NCI-H460 (cell line): ENCODE data around the gene ADCYAP1. TPM values are rescaled to one million over a fixed set of nuclear protein-coding genes. Genes with fewer than 3 reads are reported as not detected.

ENCODE experiments used
- DNase-seq: peaks from one replicate; pipeline ENCODE4 v3.0.0-alpha.2; 2016; ENCODE audit warnings: low read depth; ENCODE audit errors: extremely low read depth
- total RNA-seq: library from RNA; depleted of rRNA; stranded (reverse); fragments of >200 nt; shearing (Covaris generic); gene quantifications from 2 replicates; pipeline ENCODE4 v1.2.3, GENCODE V29; 2014; rRNA removed

ADCYAP1 gene
- total RNA-seq, 1 experiment from 2014 or later: 0.57 TPM

- no peak for DNase-seq
Observed at GRCh38 chr18:957829-958228, 53.2 kb downstream of the ADCYAP1 start.

GRCh38 chr18:959854-960253, 55.2 kb downstream of the ADCYAP1 start:
- DNase-seq: no peak

Other genes starting within 250 kb of the ADCYAP1 start
- gene TYMS, start 247.2 kb upstream of the ADCYAP1 start, total RNA-seq: 23.4 and 26.1 TPM in 2 replicates
- 39.2 and 48.8 TPM in 2 replicates for gene ENOSF1, start 192.2 kb upstream of the ADCYAP1 start, total RNA-seq
- 85.0 and 86.9 TPM in 2 replicates for gene YES1, start 92.6 kb upstream of the ADCYAP1 start, total RNA-seq